Measurements from ENCODE around the gene ANKS1B.

Gene ANKS1B

GRCh38 chr12:99978152-99978551 lies 6.6 kb downstream of the ANKS1B start:
- no peak overlapping the region for H3K27ac ChIP-seq
- no peak for TF ChIP-seq CTCF (conservative IDR thresholded peaks at IDR 0.05)

GRCh38 chr12:99977550-99977949 lies 7.2 kb downstream of the ANKS1B start:
- TF ChIP-seq CTCF (conservative IDR thresholded peaks at IDR 0.05) = no peak
- no peak overlapping the region for H3K27ac ChIP-seq

GRCh38 chr12:99976762-99977161 lies 8.0 kb downstream of the ANKS1B start:
- no peak overlapping the region for H3K27ac ChIP-seq
- TF ChIP-seq CTCF (conservative IDR thresholded peaks at IDR 0.05) = no peak

GRCh38 chr12:99975321-99975720 lies 9.4 kb downstream of the ANKS1B start:
- TF ChIP-seq CTCF (conservative IDR thresholded peaks at IDR 0.05) = no peak
- H3K27ac ChIP-seq = no peak overlapping the region

GRCh38 chr12:99974146-99974545 lies 10.6 kb downstream of the ANKS1B start:
- H3K27ac ChIP-seq = no peak overlapping the region
- TF ChIP-seq CTCF (conservative IDR thresholded peaks at IDR 0.05) = no peak

GRCh38 chr12:99966429-99966828 lies 18.3 kb downstream of the ANKS1B start:
- no peak overlapping the region for H3K27ac ChIP-seq
- no peak for TF ChIP-seq CTCF (conservative IDR thresholded peaks at IDR 0.05)

GRCh38 chr12:99960311-99960710 lies 24.4 kb downstream of the ANKS1B start:
- no peak for TF ChIP-seq CTCF (conservative IDR thresholded peaks at IDR 0.05)
- H3K27ac ChIP-seq = peak overlapping the region; percentile 90

Measured in VCaP (cell line).